HCT116 (cell line): ENCODE measurements around the gene RBM27. TPM values are rescaled to one million over a fixed set of nuclear protein-coding genes. Genes with fewer than 3 reads are reported as not detected.

Experiments used
- ATAC-seq: fragments of 200-7000 bp; cut with Tn5 transposase; 2 replicates; pipeline ENCODE4 v1.9.1; 2020; ENCODE audit warnings: mild to moderate bottlenecking, moderate library complexity
- BruUV-seq: library from RNA; stranded (reverse); fragments of 400-500 nt; replicated peaks from 2 replicates; lab custom pipeline; 2021; lab: Mats Ljungman, UMichigan
- CTCF ChIA-PET: fragments of 300-600 bp; sonication (Branson Sonifier 250); formaldehyde crosslinking; loops from one replicate; lab custom pipeline; 2021; ENCODE audit warnings: antibody characterized with exemption; lab: Charles Lee
- POLR2A ChIA-PET: fragments of 300-600, 350-600 bp; sonication (Branson Sonifier 250); formaldehyde crosslinking; loops from one replicate; lab custom pipeline; 2021; ENCODE audit warnings: antibody characterized with exemption; lab: Charles Lee
- RAD21 ChIA-PET, 2 experiments: fragments of 300-600 bp; sonication (Branson Sonifier 250); formaldehyde crosslinking; loops; one replicate each; lab custom pipeline; 2023; ENCODE audit warnings: low total read pairs in 2 of 2; ENCODE audit not compliant: uncharacterized antibody in 2 of 2, unreplicated experiment in 2 of 2, low non-redundant PET in 1 of 2; lab: Charles Lee
- DNase-seq: peaks from one replicate; pipeline ENCODE4 v3.0.0-alpha.2; 2010; ENCODE audit warnings: low read depth, low spot score
- H2AFZ ChIP-seq: fragments of 200-600 bp; shearing (Covaris generic), sonication (generic); 2 replicates; pipeline ENCODE4 v1.6.1; 2017; ENCODE audit warnings: low read depth, mixed run types, mixed read lengths, antibody characterized with exemption, low read length; ENCODE audit not compliant: poor library complexity, severe bottlenecking
- H3K27ac ChIP-seq: 2 replicates; pipeline ENCODE4 v1.5.1; 2012; ENCODE audit warnings: low read depth, low read length
- H3K27me3 ChIP-seq: fragments of 200-600 bp; sonication (generic); 2 replicates; pipeline ENCODE4 v1.6.1; 2016; ENCODE audit warnings: mixed run types, low read length, mixed read lengths; ENCODE audit not compliant: insufficient read depth
- H3K36me3 ChIP-seq, 2 experiments: fragments of 200-500 bp in 1 of 2; fragments of 200-600 bp in 1 of 2; sonication (Bioruptor generic) in 1 of 2; sonication (generic) in 1 of 2; 2 replicates each; pipeline versions ENCODE4 v1.5.1 to v1.6.1; 2014 to 2016; ENCODE audit warnings: low read length in 2 of 2, inconsistent platforms in 1 of 2, mixed read lengths in 1 of 2, mixed run types in 1 of 2; ENCODE audit not compliant: insufficient read depth in 2 of 2, control insufficient read depth in 1 of 2
- H3K4me1 ChIP-seq, 2 experiments: fragments of 200-600 bp in 1 of 2; sonication (generic) in 1 of 2; 2 replicates each; pipeline versions ENCODE4 v1.5.1 to v1.6.1; 2012 to 2017; ENCODE audit warnings: low read length in 2 of 2, inconsistent platforms in 1 of 2, mild to moderate bottlenecking in 1 of 2, mixed read lengths in 1 of 2, mixed run types in 1 of 2, moderate library complexity in 1 of 2; ENCODE audit not compliant: insufficient read depth in 2 of 2, control insufficient read depth in 1 of 2
- H3K4me2 ChIP-seq: fragments of 200-600 bp; sonication (generic); 2 replicates; pipeline ENCODE4 v1.6.1; 2017; ENCODE audit warnings: mixed run types, low read length, mixed read lengths
- H3K4me3 ChIP-seq, 2 experiments: fragments of 200-600 bp in 1 of 2; sonication (generic) in 1 of 2; replicated peaks in 1 of 2; 2 replicates each; pipeline ENCODE4 v1.5.1; 2011 to 2016; ENCODE audit warnings: low read length in 2 of 2, control low read depth in 1 of 2, low read depth in 1 of 2, mild to moderate bottlenecking in 1 of 2, mixed read lengths in 1 of 2, mixed run types in 1 of 2
- H3K79me2 ChIP-seq: fragments of 200-600 bp; sonication (generic); 2 replicates; pipeline ENCODE4 v1.6.1; 2017; ENCODE audit warnings: mild to moderate bottlenecking, mixed run types, low read length, moderate library complexity, mixed read lengths; ENCODE audit not compliant: insufficient read depth
- H3K9ac ChIP-seq: fragments of 200-600 bp; sonication (generic); 2 replicates; pipeline ENCODE4 v1.6.1; 2016; ENCODE audit warnings: low read length, mixed read lengths
- H3K9me2 ChIP-seq: fragments of 200-600 bp; sonication (generic), shearing (Covaris generic); 2 replicates; pipeline ENCODE4 v1.6.1; 2017; ENCODE audit warnings: mixed run types, mild to moderate bottlenecking, moderate library complexity; ENCODE audit not compliant: insufficient read depth
- H3K9me3 ChIP-seq, 2 experiments: fragments of 200-500 bp in 1 of 2; fragments of 200-600 bp in 1 of 2; sonication (Bioruptor generic) in 1 of 2; sonication (generic) in 1 of 2; 2 replicates each; pipeline ENCODE4 v1.6.1; 2014 to 2017; ENCODE audit warnings: low read length in 2 of 2, mixed read lengths in 2 of 2, inconsistent platforms in 1 of 2, low read depth in 1 of 2, mild to moderate bottlenecking in 1 of 2, mixed run types in 1 of 2, moderate library complexity in 1 of 2; ENCODE audit not compliant: control insufficient read depth in 1 of 2, insufficient read depth in 1 of 2
- H4K20me1 ChIP-seq: fragments of 200-600 bp; sonication (generic), shearing (Covaris generic); 2 replicates; pipeline ENCODE4 v1.6.1; 2017; ENCODE audit warnings: mixed run types, mild to moderate bottlenecking, moderate library complexity; ENCODE audit not compliant: insufficient read depth
- CBX3 ChIP-seq: IDR thresholded peaks from 2 replicates; pipeline ENCODE4 v1.6.1; 2012; ENCODE audit warnings: low read depth
- EZH2phosphoT487 ChIP-seq: fragments of 200-600 bp; IDR thresholded peaks from 2 replicates; pipeline ENCODE4 v1.6.1; 2018; ENCODE audit warnings: antibody characterized with exemption, borderline replicate concordance
- REST ChIP-seq: IDR thresholded peaks from 2 replicates; pipeline ENCODE4 v1.6.1; 2012; ENCODE audit warnings: low read depth
- TCF7L2 ChIP-seq: IDR thresholded peaks from 2 replicates; pipeline ENCODE4 v1.7.0; 2011; ENCODE audit warnings: borderline replicate concordance, inconsistent platforms; ENCODE audit not compliant: insufficient read depth, insufficient read length; ENCODE audit errors: extremely low read depth
- YY1 ChIP-seq: IDR thresholded peaks from 2 replicates; pipeline ENCODE4 v1.6.1; 2011; ENCODE audit warnings: low read length, low read depth, moderate library complexity, mild to moderate bottlenecking; ENCODE audit not compliant: insufficient replicate concordance; ENCODE audit errors: extremely low read depth
- ZBTB33 ChIP-seq: IDR thresholded peaks from 2 replicates; pipeline ENCODE4 v1.6.1; 2011; ENCODE audit warnings: mild to moderate bottlenecking, low read length, moderate library complexity; ENCODE audit not compliant: insufficient replicate concordance; ENCODE audit errors: extremely low read depth
- ZNF274 ChIP-seq: fragments of 200-500 bp; sonication (Bioruptor generic); IDR thresholded peaks from 2 replicates; pipeline ENCODE4 v1.6.1; 2014; ENCODE audit warnings: mild to moderate bottlenecking, low read depth, low read length, inconsistent platforms
- intact Hi-C: fragments of 100-400 bp; cut with micrococcal nuclease; formaldehyde crosslinking; loops from 2 replicates; pipeline ENCODE4 v1.10.0; 2022
- total RNA-seq: library from RNA; stranded (reverse); gene quantifications from one replicate; pipeline ENCODE4 v1.2.1, GENCODE V29; 2021; ENCODE audit not compliant: unreplicated experiment

Gene RBM27
- total RNA-seq, 1 experiment from 2014 or later = 15.2 TPM

GRCh38 chr5:146238973-146239372 lies 35.6 kb downstream of the RBM27 start:
- DNase-seq (no peak), ATAC-seq (no peak)
- H3K9me3 ChIP-seq = no peaks in the 10 kb centered on the region
- ChIA-PET RAD21 (interaction anchor here in 1 of 2 experiments (0.7 kb wide), 1 partner anchor 12 kb away, joined by 4 read pairs; no protein-coding TSS in a partner anchor), POLR2A (no interaction called here), CTCF (no interaction called here)
- peaks cover 20% of the 10 kb centered on the region for H3K79me2 ChIP-seq
- no peak overlapping the region for H2AFZ ChIP-seq
- TF ChIP-seq YY1 (no peak), TCF7L2 (no peak), ZNF274 (no peak), EZH2phosphoT487 (no peak), ZBTB33 (no peak), REST (no peak), CBX3 (no peak)
- no peak overlapping the region for H3K27ac ChIP-seq
- H3K27me3 ChIP-seq = no peaks in the 10 kb centered on the region
- H3K9me2 ChIP-seq = no peaks in the 10 kb centered on the region
- H3K36me3 ChIP-seq = peaks cover 12 to 16% of the 10 kb centered on the region in 2 experiments
- intact Hi-C loops = no loop called here
- no TSS peak for BruUV-seq
- H3K4me1 ChIP-seq = peaks cover 0 to 10% of the 10 kb centered on the region in 2 experiments; a peak in 1 of 4 replicates
- no peak overlapping the region for H3K4me3 ChIP-seq
- H3K9ac ChIP-seq = no peak overlapping the region
- no peaks in the 10 kb centered on the region; the same call in 1 of the 2 replicates for H4K20me1 ChIP-seq
- H3K4me2 ChIP-seq = no peak overlapping the region
